Progenitor cell of endocrine pancreas (in vitro differentiated cells): ENCODE results near the gene SURF4. TPM values are rescaled to one million over a fixed set of nuclear protein-coding genes. Genes with fewer than 3 reads are reported as not detected.
"Not testable (repeated sequence)": the region's sequence is repeated elsewhere in the genome, so short reads cannot be mapped to it uniquely, and the experiment has no call there.

Source experiments
- DNase-seq: peaks from one replicate; pipeline ENCODE4 v3.0.0; 2021; ENCODE audit warnings: low spot score; ENCODE audit not compliant: unreplicated experiment
- H3K27ac Mint-ChIP-seq: 2 replicates; pipeline ENCODE4 v1.8.0; 2021; ENCODE audit warnings: mild to moderate bottlenecking, moderate library complexity, mixed read lengths
- H3K27me3 Mint-ChIP-seq: 2 replicates; pipeline ENCODE4 v1.8.0; 2021; ENCODE audit warnings: mixed read lengths
- H3K36me3 Mint-ChIP-seq: 2 replicates; pipeline ENCODE4 v1.8.0; 2022; ENCODE audit warnings: mixed read lengths; ENCODE audit not compliant: insufficient read depth
- H3K4me1 Mint-ChIP-seq: 2 replicates; pipeline ENCODE4 v1.8.0; 2021; ENCODE audit warnings: low read depth, mixed read lengths
- H3K4me3 Mint-ChIP-seq: 2 replicates; pipeline ENCODE4 v1.8.0; 2021; ENCODE audit warnings: low read depth, mild to moderate bottlenecking, moderate library complexity, mixed read lengths
- H3K9me3 Mint-ChIP-seq: 2 replicates; pipeline ENCODE4 v1.8.0; 2021; ENCODE audit warnings: low read depth, mixed read lengths
- CTCF ChIP-seq: fragments of 200-600 bp; sonication (generic); IDR thresholded peaks from one replicate; pipeline ENCODE4 v1.5.0; 2021; ENCODE audit warnings: antibody characterized with exemption, mild to moderate bottlenecking; ENCODE audit not compliant: unreplicated experiment
- total RNA-seq: library from RNA; stranded (reverse); gene quantifications from 2 replicates; pipeline ENCODE4 v1.2.1, GENCODE V29; 2021

The SURF4 gene
- total RNA-seq, 1 donor from 2014 or later, result 122 TPM

- no peak for TF ChIP-seq CTCF
- no peak for DNase-seq
- no peak overlapping the region for H3K27ac Mint-ChIP-seq
- peaks cover 6% of the 10 kb centered on the region for H3K4me1 Mint-ChIP-seq
- no peaks in the 10 kb centered on the region for H3K9me3 Mint-ChIP-seq
- no peaks in the 10 kb centered on the region for H3K36me3 Mint-ChIP-seq
- no peak overlapping the region for H3K4me3 Mint-ChIP-seq
- H3K27me3 Mint-ChIP-seq, result no peaks in the 10 kb centered on the region
Observed at GRCh38 chr9:133379153-133380086, 3.6 kb upstream of the SURF4 start.

GRCh38 chr9:133378408-133378962, 2.6 kb upstream of the SURF4 start:
- Mint-ChIP-seq H3K4me3 (no peak overlapping the region), H3K27me3 (no peaks in the 10 kb centered on the region), H3K27ac (no peak overlapping the region), H3K36me3 (no peaks in the 10 kb centered on the region), H3K4me1 (peaks cover 9% of the 10 kb centered on the region), H3K9me3 (no peaks in the 10 kb centered on the region)
- TF ChIP-seq CTCF, result no peak
- DNase-seq, result no peak

- Mint-ChIP-seq H3K9me3 (no peaks in the 10 kb centered on the region), H3K36me3 (no peaks in the 10 kb centered on the region), H3K27me3 (no peaks in the 10 kb centered on the region), H3K27ac (no peak overlapping the region), H3K4me3 (no peak overlapping the region), H3K4me1 (peaks cover 9% of the 10 kb centered on the region)
- no peak for TF ChIP-seq CTCF
- no peak for DNase-seq
Observed at GRCh38 chr9:133377721-133378216, 1.9 kb upstream of the SURF4 start.

- peak overlapping the region; percentile 64 for H3K4me3 Mint-ChIP-seq
- not testable (repeated sequence) for H3K36me3 Mint-ChIP-seq, H3K27ac Mint-ChIP-seq
Observed at GRCh38 chr9:133377280-133377679, 1.4 kb upstream of the SURF4 start.

GRCh38 chr9:133375116-133375723, 640 bp downstream of the SURF4 start:
- Mint-ChIP-seq H3K27me3 (no peaks in the 10 kb centered on the region), H3K4me3 (peak overlapping the region; percentile 91), H3K9me3 (no peaks in the 10 kb centered on the region), H3K36me3 (peaks cover 2% of the 10 kb centered on the region), H3K27ac (peak overlapping the region; percentile 96), H3K4me1 (peaks cover 19% of the 10 kb centered on the region)
- peak; percentile 20 for TF ChIP-seq CTCF
- DNase-seq, result peak; percentile 27

More at GRCh38 chr9:133377280-133377679, 1.4 kb upstream of the SURF4 start:
- not testable (repeated sequence) for H3K27me3 Mint-ChIP-seq, H3K4me1 Mint-ChIP-seq, H3K9me3 Mint-ChIP-seq, DNase-seq
